NOMO-1 treated with dmso at 0.1 percent for 144 hours (cell line): ENCODE results near the gene SLC12A8.

Experiments used
- DNase-seq: peaks from one replicate; lab custom pipeline; 2025; ENCODE audit not compliant: unreplicated experiment; lab: John Stamatoyannopoulos, UW

SLC12A8 gene

GRCh38 chr3:125079675-125080045, 132.9 kb downstream of the SLC12A8 start:
- no peak for DNase-seq

GRCh38 chr3:125078951-125079674, 133.4 kb downstream of the SLC12A8 start:
- no peak for DNase-seq

GRCh38 chr3:125077864-125078263, 134.7 kb downstream of the SLC12A8 start:
- no peak for DNase-seq

- DNase-seq: no peak
Measured at GRCh38 chr3:125076464-125076863, 136.1 kb downstream of the SLC12A8 start.

GRCh38 chr3:125075738-125076137, 136.8 kb downstream of the SLC12A8 start:
- DNase-seq: no peak

- DNase-seq: no peak
Measured at GRCh38 chr3:125073390-125073905, 139.1 kb downstream of the SLC12A8 start.

- DNase-seq: no peak
Measured at GRCh38 chr3:125072749-125073389, 139.7 kb downstream of the SLC12A8 start.

GRCh38 chr3:125072301-125072700, 140.2 kb downstream of the SLC12A8 start:
- no peak for DNase-seq

- DNase-seq: no peak
Measured at GRCh38 chr3:125069968-125070745, 142.4 kb downstream of the SLC12A8 start.

- no peak for DNase-seq
Measured at GRCh38 chr3:125069452-125069851, 143.1 kb downstream of the SLC12A8 start.

GRCh38 chr3:125068265-125068664, 144.3 kb downstream of the SLC12A8 start:
- DNase-seq: no peak

- DNase-seq: no peak
Measured at GRCh38 chr3:125067225-125067624, 145.3 kb downstream of the SLC12A8 start.

- no peak for DNase-seq
Measured at GRCh38 chr3:125062904-125063618, 149.5 kb downstream of the SLC12A8 start.

GRCh38 chr3:125061646-125062045, 150.9 kb downstream of the SLC12A8 start:
- DNase-seq: no peak

GRCh38 chr3:125061170-125061569, 151.4 kb downstream of the SLC12A8 start:
- DNase-seq: no peak

GRCh38 chr3:125059488-125060245, 152.9 kb downstream of the SLC12A8 start:
- no peak for DNase-seq

GRCh38 chr3:125058959-125059358, 153.6 kb downstream of the SLC12A8 start:
- no peak for DNase-seq

- no peak for DNase-seq
Measured at GRCh38 chr3:125058529-125058928, 154.0 kb downstream of the SLC12A8 start.

- DNase-seq: no peak
Measured at GRCh38 chr3:125057186-125057850, 155.2 kb downstream of the SLC12A8 start.
